HEK293T (cell line): ENCODE results near the gene UTP4.
"Not testable (repeated sequence)": the region's sequence is repeated elsewhere in the genome, so short reads cannot be mapped to it uniquely, and the experiment has no call there.

Source experiments
- ARNT ChIP-seq: fragments of 450-650 bp; IDR thresholded peaks from 2 replicates; pipeline ENCODE4 v1.6.1; 2017; ENCODE audit warnings: mild to moderate bottlenecking
- ELF4 ChIP-seq: fragments of 450-650 bp; IDR thresholded peaks from 2 replicates; pipeline ENCODE4 v1.6.1; 2017; ENCODE audit warnings: antibody characterized with exemption
- FOXK2 ChIP-seq: fragments of 450-650 bp; IDR thresholded peaks from 2 replicates; pipeline ENCODE4 v1.6.1; 2016; ENCODE audit warnings: mild to moderate bottlenecking
- HDGF ChIP-seq: fragments of 450-650 bp; IDR thresholded peaks from 2 replicates; pipeline ENCODE4 v1.6.1; 2017; ENCODE audit warnings: antibody characterized with exemption, borderline replicate concordance
- NFRKB ChIP-seq: fragments of 450-650 bp; IDR thresholded peaks from 2 replicates; pipeline ENCODE4 v1.6.1; 2016; ENCODE audit warnings: mild to moderate bottlenecking, moderate library complexity
- TARDBP ChIP-seq: fragments of 450-650 bp; IDR thresholded peaks from 2 replicates; pipeline ENCODE4 v1.6.1; 2016

DNA sequence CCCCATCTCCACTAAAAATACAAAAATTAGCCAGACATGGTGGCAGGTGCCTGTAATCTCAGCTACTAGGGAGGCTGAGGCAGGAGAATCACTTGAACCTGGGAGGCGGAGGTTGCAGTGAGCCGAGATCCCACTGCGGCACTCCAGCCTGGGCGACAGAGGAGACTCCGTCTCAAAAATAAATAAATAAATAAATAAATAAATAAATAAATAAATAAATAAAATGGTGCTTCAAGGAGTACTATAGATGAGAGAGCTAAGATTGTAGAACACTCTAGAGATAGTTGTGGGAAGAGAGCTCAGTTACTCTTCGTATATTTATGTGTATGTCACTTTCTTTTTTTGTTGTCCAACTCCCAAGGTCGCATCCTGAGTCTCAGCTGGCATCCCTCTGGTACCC is 7.0 kb downstream of the UTP4 start:
- TF ChIP-seq FOXK2, ARNT, ELF4, TARDBP, NFRKB, HDGF: not testable (repeated sequence)
